Fibroblast of lung (primary cell): ENCODE data around the gene IGF1R. TPM values are rescaled to one million over a fixed set of nuclear protein-coding genes. Genes with fewer than 3 reads are reported as not detected.
"Not testable (repeated sequence)": the region's sequence is repeated elsewhere in the genome, so short reads cannot be mapped to it uniquely, and the experiment has no call there.

Experiments
- DNase-seq, 2 donors: peaks; one replicate each; pipeline versions ENCODE4 v3.0.0 to v3.0.0-alpha.2; 2010; ENCODE audit warnings: low read depth in 2 of 2
- H2AFZ ChIP-seq: 2 replicates; pipeline ENCODE4 v1.5.1; 2012; ENCODE audit warnings: low read length, control low read depth, inconsistent platforms
- H3K27ac ChIP-seq: 2 replicates; pipeline ENCODE4 v1.5.1; 2011; ENCODE audit warnings: low read length, control low read depth; ENCODE audit not compliant: insufficient read depth
- H3K27me3 ChIP-seq: 2 replicates; pipeline ENCODE4 v1.5.1; 2011; ENCODE audit warnings: mild to moderate bottlenecking, low read length; ENCODE audit not compliant: control insufficient read depth, insufficient read depth
- H3K36me3 ChIP-seq: 2 replicates; pipeline ENCODE4 v1.5.1; 2011; ENCODE audit warnings: low read length; ENCODE audit not compliant: control insufficient read depth, insufficient read depth
- H3K4me1 ChIP-seq: 2 replicates; pipeline ENCODE4 v1.5.1; 2011; ENCODE audit warnings: low read length; ENCODE audit not compliant: control insufficient read depth, insufficient read depth; ENCODE audit errors: extremely low read depth
- H3K4me2 ChIP-seq: 2 replicates; pipeline ENCODE4 v1.5.1; 2011; ENCODE audit warnings: low read length, control low read depth; ENCODE audit not compliant: insufficient read depth; ENCODE audit errors: extremely low read depth
- H3K4me3 ChIP-seq, 4 experiments: fragments of 200-600 bp in 1 of 4; sonication (generic) in 1 of 4; replicated peaks in 1 of 4; 2 replicates each; pipeline ENCODE4 v1.5.1; 2011 to 2016; ENCODE audit warnings: low read length in 4 of 4, low read depth in 3 of 4, mild to moderate bottlenecking in 3 of 4, control low read depth in 2 of 4, inconsistent platforms in 1 of 4, mixed read lengths in 1 of 4; ENCODE audit not compliant: insufficient read depth in 1 of 4; ENCODE audit errors: control extremely low read depth in 1 of 4
- H3K79me2 ChIP-seq: 2 replicates; pipeline ENCODE4 v1.5.1; 2012; ENCODE audit warnings: mild to moderate bottlenecking, low read length, inconsistent platforms; ENCODE audit not compliant: control insufficient read depth, insufficient read depth
- H3K9ac ChIP-seq: 2 replicates; pipeline ENCODE4 v1.5.1; 2011; ENCODE audit warnings: mild to moderate bottlenecking, low read length, control low read depth; ENCODE audit not compliant: insufficient read depth
- H3K9me3 ChIP-seq: 2 replicates; pipeline ENCODE4 v1.5.1; 2012; ENCODE audit warnings: low read depth, low read length; ENCODE audit not compliant: control insufficient read depth, insufficient read depth
- H4K20me1 ChIP-seq: 2 replicates; pipeline ENCODE4 v1.5.1; 2011; ENCODE audit warnings: low read length; ENCODE audit not compliant: control insufficient read depth, insufficient read depth; ENCODE audit errors: extremely low read depth
- EZH2 ChIP-seq: IDR thresholded peaks from 2 replicates; pipeline ENCODE4 v1.5.1; 2012; ENCODE audit warnings: low read length, control low read depth, mild to moderate bottlenecking; ENCODE audit errors: missing control alignments
- polyA plus RNA-seq, 2 donors: library from polyadenylated mRNA; depleted of rRNA in 1 of 2; stranded (reverse) in 1 of 2; unstranded in 1 of 2; fragments of >200 nt; gene quantifications; 2 replicates each; pipeline ENCODE4 v1.2.1, GENCODE V29; 2011 to 2012; ENCODE audit warnings: missing spikeins in 1 of 2
- total RNA-seq: library from RNA; depleted of rRNA; stranded (reverse); fragments of >200 nt; gene quantifications from 2 replicates; pipeline ENCODE4 v1.2.1, GENCODE V29; 2014
- TF ChIP-seq, protein P1 (sequence below), 2 donors: IDR thresholded peaks in 1 of 2; conservative IDR thresholded peaks in 1 of 2; 1 replicate in 1 of 2; 2 replicates in 1 of 2; pipeline ENCODE4 v1.5.1; 2011 to 2012; ENCODE audit warnings: low read length in 2 of 2, control low read depth in 1 of 2, inconsistent platforms in 1 of 2, low read depth in 1 of 2, mild to moderate bottlenecking in 1 of 2

Gene IGF1R
- total and polyA plus RNA-seq, 2 donors (not counting 1 experiment from before 2014, with no cell fraction given): 14.6 to 28.6 TPM

DNA sequence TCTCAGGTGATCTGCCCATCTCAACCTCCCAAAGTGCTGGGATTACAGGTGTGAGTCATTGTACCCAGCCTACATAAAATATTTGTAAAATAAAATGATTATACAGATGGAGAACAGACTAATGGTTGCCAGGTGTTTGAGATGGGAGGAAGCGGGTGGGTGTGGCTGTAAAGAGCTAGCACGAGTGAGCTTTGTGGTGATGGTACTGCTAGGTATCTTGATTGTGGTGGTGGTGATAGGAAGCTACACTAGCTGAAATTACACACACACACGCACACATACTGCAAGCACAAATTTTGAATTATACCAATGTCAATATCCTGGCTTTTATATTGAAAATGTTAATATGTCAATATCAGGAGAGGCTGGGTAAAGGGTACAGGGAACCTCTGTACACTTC, 353.9 kb downstream of the IGF1R start:
- H3K27ac ChIP-seq: no peak overlapping the region
- DNase-seq: no peak

DNA sequence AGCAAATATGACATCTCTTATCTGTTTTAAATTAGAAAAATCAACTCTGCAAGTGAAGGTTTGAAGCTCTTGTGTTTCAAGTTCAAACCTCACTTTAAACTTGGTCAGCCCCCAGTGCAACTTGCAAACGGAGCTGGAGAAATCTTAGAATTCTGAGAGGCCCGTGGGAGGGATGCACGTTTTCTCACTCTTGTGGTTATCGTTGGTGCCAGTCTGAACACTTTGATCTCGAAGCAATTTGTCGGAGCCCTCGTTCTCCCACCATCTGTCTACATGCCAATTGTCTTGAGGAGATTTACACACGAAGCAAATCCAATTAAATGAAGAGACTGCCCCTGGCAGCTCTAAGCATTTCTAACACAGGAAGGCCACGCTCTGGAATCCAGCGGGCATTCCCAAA, 355.0 kb downstream of the IGF1R start:
- H3K79me2 ChIP-seq, H2AFZ ChIP-seq, H3K9me3 ChIP-seq, H3K27ac ChIP-seq, H3K36me3 ChIP-seq, H3K4me3 ChIP-seq, H3K4me1 ChIP-seq, H3K4me2 ChIP-seq, H3K27me3 ChIP-seq, H3K9ac ChIP-seq, H4K20me1 ChIP-seq: not testable (repeated sequence)
- peak in 1 of 2 donors; percentile 12 for DNase-seq

More for the DNA sequence above, 353.9 kb downstream of the IGF1R start:
- Histone ChIP-seq H3K79me2 (no peaks in the 10 kb centered on the region), H3K27me3 (no peaks in the 10 kb centered on the region), H3K9ac (no peak overlapping the region), H4K20me1 (no peaks in the 10 kb centered on the region), H3K4me2 (no peak overlapping the region), H3K36me3 (no peaks in the 10 kb centered on the region), H2AFZ (no peak overlapping the region), H3K9me3 (no peaks in the 10 kb centered on the region), H3K4me1 (no peaks in the 10 kb centered on the region), H3K4me3 (no peak overlapping the region)
- TF ChIP-seq, protein P1, sequence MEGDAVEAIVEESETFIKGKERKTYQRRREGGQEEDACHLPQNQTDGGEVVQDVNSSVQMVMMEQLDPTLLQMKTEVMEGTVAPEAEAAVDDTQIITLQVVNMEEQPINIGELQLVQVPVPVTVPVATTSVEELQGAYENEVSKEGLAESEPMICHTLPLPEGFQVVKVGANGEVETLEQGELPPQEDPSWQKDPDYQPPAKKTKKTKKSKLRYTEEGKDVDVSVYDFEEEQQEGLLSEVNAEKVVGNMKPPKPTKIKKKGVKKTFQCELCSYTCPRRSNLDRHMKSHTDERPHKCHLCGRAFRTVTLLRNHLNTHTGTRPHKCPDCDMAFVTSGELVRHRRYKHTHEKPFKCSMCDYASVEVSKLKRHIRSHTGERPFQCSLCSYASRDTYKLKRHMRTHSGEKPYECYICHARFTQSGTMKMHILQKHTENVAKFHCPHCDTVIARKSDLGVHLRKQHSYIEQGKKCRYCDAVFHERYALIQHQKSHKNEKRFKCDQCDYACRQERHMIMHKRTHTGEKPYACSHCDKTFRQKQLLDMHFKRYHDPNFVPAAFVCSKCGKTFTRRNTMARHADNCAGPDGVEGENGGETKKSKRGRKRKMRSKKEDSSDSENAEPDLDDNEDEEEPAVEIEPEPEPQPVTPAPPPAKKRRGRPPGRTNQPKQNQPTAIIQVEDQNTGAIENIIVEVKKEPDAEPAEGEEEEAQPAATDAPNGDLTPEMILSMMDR (conservative IDR thresholded peaks at IDR 0.05 in 1 of 2, IDR thresholded peaks at IDR 0.05 in 1 of 2; ENCODE audit: low read depth in 1 of 2, low read length in 2 of 2): no peak
- no peak for TF ChIP-seq EZH2

DNA sequence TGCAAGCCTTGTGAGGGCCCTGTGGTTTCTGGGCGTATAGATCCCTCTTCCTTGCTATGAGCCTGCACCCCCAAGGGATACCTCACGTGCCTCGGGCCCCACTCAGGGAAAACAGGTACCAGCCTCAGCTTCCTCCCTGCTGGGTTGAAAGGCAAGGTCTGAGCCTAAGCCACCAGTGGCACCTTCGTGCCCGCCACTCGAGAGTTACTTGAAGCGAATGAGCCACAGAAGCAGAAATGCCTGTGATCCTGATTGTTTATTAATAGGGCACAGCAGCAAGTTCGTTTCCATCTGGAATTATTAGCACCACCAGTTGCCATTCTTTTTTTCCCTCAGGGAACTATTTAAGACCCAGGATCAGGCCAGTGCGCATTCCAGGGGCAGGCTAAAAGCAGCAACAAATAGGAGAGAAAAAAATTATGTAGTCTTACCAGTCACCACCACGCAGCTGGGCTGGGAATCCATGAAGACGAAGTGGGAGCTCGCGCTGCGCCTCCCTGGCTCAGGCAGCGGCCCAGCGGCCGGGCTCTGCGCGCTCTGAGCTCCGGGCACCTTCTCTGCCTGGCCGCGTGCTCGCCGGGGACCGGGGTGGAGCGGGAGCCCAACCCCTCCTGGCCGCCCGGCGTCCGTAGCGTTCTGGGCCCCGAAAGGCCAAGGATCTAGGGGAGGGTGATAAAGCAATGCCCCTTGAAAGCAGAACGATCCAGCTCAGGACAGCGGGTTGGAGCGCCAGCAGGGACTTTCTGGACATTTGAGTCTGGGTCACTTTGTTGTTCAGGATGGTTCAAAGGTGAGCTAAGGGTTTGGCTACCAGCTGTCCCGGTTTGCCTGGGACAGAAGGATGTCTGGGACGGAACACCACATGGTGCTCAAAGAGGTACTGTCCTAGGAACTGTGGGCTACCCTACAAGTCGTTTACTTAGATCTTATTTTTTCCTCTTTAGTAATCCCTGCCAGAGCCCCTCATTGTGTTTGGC, 356.9 kb downstream of the IGF1R start:
- H3K27me3 ChIP-seq, H2AFZ ChIP-seq, H3K79me2 ChIP-seq, H3K4me1 ChIP-seq, H3K4me2 ChIP-seq, H3K9ac ChIP-seq, H4K20me1 ChIP-seq, H3K36me3 ChIP-seq, H3K4me3 ChIP-seq, H3K27ac ChIP-seq, H3K9me3 ChIP-seq: not testable (repeated sequence)
- DNase-seq: peak in 1 of 2 donors; percentile 14

DNA sequence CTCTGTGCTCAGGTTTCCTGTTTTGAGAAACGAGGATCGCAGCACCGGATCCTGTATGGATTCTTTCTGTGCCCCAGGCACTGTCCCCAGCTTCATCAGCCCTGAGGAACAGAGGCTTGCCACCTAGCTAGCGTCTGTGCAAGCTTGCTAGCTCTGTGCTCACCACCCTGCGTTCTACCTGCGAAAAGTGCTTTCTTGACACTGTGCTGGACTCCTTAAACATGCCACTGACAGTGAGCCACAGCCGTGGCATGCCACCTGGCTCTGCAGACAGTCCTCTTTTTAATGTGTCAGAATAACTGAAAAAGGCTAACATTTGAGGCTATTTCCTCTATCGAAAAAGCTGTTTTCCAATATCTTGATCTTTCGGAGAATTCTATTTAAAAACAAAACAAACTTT, 357.8 kb downstream of the IGF1R start:
- Histone ChIP-seq H2AFZ (no peak overlapping the region), H3K36me3 (no peaks in the 10 kb centered on the region), H3K27ac (no peak overlapping the region), H3K4me2 (no peak overlapping the region), H4K20me1 (no peaks in the 10 kb centered on the region), H3K79me2 (no peaks in the 10 kb centered on the region), H3K9ac (no peak overlapping the region), H3K4me1 (no peaks in the 10 kb centered on the region), H3K4me3 (no peak overlapping the region), H3K9me3 (no peaks in the 10 kb centered on the region), H3K27me3 (no peaks in the 10 kb centered on the region)
- no peak for DNase-seq
- TF ChIP-seq, protein P1 (conservative IDR thresholded peaks at IDR 0.05 in 1 of 2, IDR thresholded peaks at IDR 0.05 in 1 of 2; ENCODE audit: low read depth in 1 of 2, low read length in 2 of 2): no peak
- TF ChIP-seq EZH2: no peak
